Inflammatory macrophage (primary cell): ENCODE results near the gene SEMA6C.
"Not testable (repeated sequence)": the region's sequence is repeated elsewhere in the genome, so short reads cannot be mapped to it uniquely, and the experiment has no call there.

Experiments
- DNase-seq, 2 donors: peaks; one replicate each; pipeline ENCODE4 v3.0.0-alpha.2; 2020 to 2022

The SEMA6C gene

DNA sequence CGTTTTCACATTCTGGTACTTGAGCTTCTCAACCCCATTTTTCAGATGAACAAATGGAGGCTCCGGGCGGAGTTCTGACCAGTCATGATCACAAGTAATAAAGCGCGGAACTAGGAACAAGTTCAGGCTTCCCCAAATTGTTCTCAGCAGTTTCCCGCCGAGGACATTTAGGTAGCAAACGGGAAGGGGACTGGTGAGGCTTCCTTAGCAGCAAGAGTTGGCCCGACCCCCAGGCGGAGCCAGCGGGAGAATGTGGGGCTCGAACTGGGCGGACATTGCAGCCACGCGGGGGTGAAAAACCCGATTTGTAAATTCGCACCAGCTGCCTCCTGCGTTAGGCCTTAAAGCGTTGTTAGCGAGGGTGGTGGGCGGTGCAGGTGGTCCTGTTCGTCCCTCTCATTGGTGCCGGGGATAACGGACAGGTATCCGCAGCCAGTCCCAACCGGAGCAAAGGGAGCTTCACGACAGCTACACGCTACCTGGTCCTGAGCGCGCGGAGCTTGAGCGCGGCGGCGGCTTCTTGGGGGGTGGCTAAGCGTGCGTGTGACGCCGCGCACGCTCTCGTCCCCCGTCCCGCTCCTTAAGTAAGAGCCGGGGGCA, 15.3 kb downstream of the SEMA6C start:
- peak; percentile 69 to 78 for DNase-seq

DNA sequence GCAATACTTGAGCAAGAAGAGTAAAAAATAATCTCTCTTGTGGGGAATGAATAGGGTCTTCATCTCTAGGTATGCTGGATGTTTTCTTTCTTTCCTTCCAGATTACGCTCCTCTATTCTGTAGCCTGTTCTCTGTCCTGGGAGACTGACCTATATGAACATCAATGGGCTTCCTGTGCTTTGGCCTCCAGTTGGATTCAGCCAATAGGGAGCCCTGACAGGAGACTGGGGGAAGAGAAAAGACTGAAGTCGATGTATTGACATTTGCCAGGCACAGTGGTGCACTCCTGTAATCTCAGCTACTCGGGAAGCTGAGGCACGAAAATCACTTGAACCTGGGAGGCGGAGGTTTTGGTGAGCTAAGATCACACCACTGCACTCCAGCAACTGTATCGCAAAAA, 17.6 kb downstream of the SEMA6C start:
- DNase-seq: no peak

DNA sequence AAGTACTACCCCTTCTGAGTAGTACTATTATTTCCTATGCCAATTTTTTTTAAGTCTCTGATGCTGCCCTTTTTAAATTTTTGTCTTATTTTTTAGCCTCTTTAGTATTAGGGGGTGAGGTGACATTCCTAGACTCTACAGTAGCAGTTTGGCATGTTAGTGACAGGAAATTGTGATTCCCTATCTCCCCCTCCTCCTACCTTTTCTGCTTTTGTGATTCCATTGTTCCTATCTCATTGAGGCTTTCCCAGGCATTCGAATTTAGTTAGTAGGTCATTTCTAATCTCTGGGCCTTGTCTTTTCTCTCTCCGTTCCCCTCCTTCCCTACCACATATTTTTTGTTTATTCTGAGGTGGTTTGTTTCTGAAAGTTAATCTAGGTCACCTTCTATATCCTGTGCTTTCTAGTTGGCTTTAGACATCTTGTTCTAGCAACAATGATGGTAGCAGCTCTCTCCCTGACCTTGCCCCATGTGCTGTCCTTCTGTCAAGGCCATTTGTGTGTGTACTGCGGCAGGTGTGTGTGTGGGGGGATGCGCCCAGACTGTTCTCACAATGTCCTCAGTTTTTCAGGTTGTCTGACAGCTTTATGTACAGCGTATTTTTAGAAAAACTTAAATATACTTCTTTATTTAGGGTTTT, 21.5 kb downstream of the SEMA6C start:
- no peak for DNase-seq

DNA sequence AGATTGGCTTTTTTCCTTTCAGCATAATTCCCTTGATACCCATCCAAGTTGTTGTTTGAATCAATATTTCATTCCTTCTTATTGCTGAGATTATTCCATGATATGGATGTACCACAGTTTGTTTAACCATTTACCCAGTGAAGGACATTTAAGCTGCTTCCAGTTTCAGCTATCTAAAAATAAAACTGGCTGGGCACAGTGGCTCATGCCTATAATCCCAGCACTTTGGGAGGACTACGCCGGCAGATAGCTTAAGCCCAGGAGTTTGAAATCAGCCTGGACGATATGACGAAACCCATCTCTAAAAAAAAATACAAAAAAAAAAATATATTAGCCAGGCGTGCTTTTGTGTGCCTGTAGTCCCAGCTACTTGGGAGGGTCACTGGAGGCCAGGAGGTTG, 32.6 kb downstream of the SEMA6C start:
- DNase-seq: no peak

DNA sequence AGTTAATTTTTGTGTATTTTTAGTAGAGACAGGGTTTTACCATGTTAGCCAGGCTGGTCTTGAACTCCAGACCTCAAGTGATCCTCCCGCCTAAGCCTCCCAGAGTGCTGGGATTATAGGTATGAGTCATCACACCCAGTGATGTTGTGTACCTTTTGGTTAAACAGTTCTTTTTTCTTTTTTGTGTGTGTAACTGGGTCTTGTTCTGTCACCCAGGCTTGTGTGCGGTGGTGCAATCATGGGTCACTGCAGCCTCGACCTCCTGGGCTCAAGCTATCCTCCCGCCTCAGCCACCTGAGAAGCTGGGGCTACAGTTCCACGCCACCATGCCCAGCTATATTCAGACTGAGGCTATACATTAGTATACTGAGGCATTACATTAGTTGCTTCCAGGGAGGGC, 38.1 kb downstream of the SEMA6C start:
- DNase-seq: no peak

DNA sequence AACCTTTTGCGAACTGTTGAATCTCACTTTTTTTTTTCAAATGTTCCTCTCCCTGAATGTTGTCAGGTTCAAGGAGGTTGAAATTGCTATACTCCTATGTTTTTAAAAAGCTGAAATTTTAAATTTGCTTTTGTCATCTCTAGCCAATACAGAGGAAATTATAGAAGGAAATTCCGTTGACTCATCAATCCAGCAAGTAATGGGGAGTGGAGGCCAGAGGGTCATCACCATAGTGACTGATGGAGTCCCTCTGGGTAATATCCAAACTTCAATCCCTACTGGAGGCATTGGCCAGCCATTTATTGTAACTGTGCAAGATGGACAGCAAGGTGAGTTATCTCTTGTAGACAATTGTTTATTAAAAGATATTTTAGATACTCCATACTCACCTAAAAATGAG, 39.5 kb downstream of the SEMA6C start:
- DNase-seq: no peak

DNA sequence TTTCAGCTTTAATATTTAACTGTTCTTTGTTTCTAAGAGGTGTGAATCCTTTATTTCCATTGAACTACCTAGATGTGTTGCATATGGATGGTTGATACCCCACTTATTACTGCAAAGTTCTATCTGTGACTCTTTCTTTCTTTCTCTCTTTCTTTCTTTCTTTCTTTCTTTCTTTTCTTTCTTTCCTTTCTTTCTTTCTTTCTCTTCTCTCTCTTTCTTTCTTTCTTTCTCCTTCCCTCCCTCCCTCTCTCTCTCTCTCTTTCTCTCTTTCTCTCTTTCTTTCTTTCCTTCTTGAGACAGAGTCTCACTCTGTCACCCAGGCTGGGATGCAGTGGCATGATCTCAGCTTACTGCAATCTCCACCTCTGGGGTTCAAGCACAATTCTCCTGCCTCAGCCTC, 41.8 kb downstream of the SEMA6C start:
- no peak for DNase-seq

DNA sequence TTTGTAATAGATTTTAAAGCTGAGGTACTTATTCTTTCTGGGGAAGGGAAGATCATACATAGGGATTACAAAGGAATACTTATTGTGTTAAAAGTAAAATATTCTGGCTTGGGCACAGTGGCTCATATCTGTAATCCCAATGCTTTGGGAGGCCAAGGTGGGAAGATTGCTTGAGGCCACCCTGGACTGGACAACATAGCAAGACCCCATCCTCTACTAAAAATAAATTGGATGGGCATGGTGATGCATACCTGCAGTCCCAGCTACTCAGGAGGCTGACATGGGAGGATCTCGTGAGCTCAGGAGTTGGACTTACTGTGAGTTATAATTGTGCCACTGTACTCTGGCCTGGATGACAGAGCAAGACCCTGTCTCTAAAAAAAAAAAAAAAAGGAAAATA, 48.3 kb downstream of the SEMA6C start:
- DNase-seq: no peak

DNA sequence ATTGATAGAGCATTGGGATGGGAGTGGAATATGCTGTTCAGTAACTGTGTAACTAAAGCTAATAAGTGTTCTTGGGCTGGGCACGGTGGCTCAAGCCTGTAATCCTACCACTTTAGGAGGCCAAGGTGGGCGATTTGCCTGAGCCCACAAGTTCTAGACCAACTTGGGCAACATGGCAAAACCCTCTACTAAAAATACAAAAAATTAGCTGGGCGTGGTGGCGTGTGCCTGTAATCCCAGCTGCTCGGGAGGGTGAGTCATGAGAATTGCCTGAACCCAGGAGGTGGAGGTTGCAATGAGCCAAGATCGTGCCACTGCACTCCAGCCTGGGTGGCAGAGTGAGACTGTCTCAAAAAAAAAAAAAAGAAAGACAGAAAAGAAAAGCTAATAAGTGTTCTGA, 49.0 kb downstream of the SEMA6C start:
- DNase-seq: not testable (repeated sequence)

DNA sequence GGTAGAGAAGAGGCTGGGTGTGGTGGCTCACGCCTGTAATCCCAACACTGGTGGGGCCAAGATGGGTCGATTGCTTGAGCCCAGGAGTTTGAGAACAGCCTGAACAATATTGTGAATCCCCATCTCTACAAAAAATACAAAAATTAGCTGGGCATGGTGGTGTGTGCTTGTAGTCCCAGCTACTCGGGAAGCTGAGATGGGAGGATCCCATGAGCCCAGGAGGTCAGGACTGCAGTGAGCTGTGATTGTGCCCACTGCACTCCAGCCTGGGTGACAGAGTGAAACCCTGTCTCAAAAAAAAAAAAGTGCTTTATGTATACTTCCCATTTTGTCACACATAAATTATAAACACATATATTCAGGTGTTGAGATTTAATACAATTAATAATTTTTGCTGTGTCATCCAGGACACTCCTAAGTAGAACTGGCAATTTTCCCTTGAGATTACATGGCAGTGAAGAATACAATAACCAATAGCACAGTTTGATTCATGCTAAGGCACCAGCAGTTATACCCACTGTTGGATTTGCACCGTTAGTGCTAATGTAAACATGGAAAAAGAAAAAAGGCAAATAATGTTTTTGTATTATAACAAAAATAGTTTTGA, 60.4 kb downstream of the SEMA6C start:
- DNase-seq: no peak
